ENCODE measurements around the gene ARHGAP15. TPM values are rescaled to one million over a fixed set of nuclear protein-coding genes. Genes with fewer than 3 reads are reported as not detected.

The ARHGAP15 gene
- total RNA-seq, 1 donor from 2014 or later = 14.2 TPM

GRCh38 chr2:143726151-143726845 lies 597.1 kb downstream of the ARHGAP15 start:
- DNase-seq = no peak

- DNase-seq = no peak
These were observed 599.3 kb downstream of the ARHGAP15 start for GRCh38 chr2:143728498-143728897.

GRCh38 chr2:143729296-143729814 lies 600.1 kb downstream of the ARHGAP15 start:
- DNase-seq = no peak

GRCh38 chr2:143730155-143730952 lies 601.1 kb downstream of the ARHGAP15 start:
- DNase-seq = no peak

GRCh38 chr2:143730953-143731260 lies 601.7 kb downstream of the ARHGAP15 start:
- DNase-seq = no peak

GRCh38 chr2:143732076-143732475 lies 602.9 kb downstream of the ARHGAP15 start:
- DNase-seq = no peak

- DNase-seq = no peak
These were observed 603.7 kb downstream of the ARHGAP15 start for GRCh38 chr2:143732871-143733270.

- no peak for DNase-seq
These were observed 605.3 kb downstream of the ARHGAP15 start for GRCh38 chr2:143734507-143734906.

GRCh38 chr2:143736904-143737303 lies 607.7 kb downstream of the ARHGAP15 start:
- no peak for DNase-seq

GRCh38 chr2:143740431-143740830 lies 611.2 kb downstream of the ARHGAP15 start:
- DNase-seq = no peak

- no peak for DNase-seq
These were observed 612.0 kb downstream of the ARHGAP15 start for GRCh38 chr2:143741205-143741604.

GRCh38 chr2:143742581-143742980 lies 613.4 kb downstream of the ARHGAP15 start:
- DNase-seq = no peak

- no peak for DNase-seq
These were observed 614.9 kb downstream of the ARHGAP15 start for GRCh38 chr2:143744114-143744513.

- no peak for DNase-seq
These were observed 615.8 kb downstream of the ARHGAP15 start for GRCh38 chr2:143745060-143745459.

GRCh38 chr2:143754742-143755141 lies 625.5 kb downstream of the ARHGAP15 start:
- no peak for DNase-seq

- DNase-seq = no peak
These were observed 629.6 kb downstream of the ARHGAP15 start for GRCh38 chr2:143758629-143759330.

- no peak for DNase-seq
These were observed 630.2 kb downstream of the ARHGAP15 start for GRCh38 chr2:143759455-143759854.

GRCh38 chr2:143762176-143762928 lies 633.1 kb downstream of the ARHGAP15 start:
- DNase-seq = no peak

GRCh38 chr2:143764261-143764660 lies 635.0 kb downstream of the ARHGAP15 start:
- no peak for DNase-seq

- no peak for DNase-seq
These were observed 635.5 kb downstream of the ARHGAP15 start for GRCh38 chr2:143764706-143765105.

- DNase-seq = no peak
These were observed 639.8 kb downstream of the ARHGAP15 start for GRCh38 chr2:143768991-143769390.

GRCh38 chr2:143771939-143772338 lies 642.7 kb downstream of the ARHGAP15 start:
- DNase-seq = no peak

Data from occipital lobe (tissue), 2 donors.